Astrocyte (in vitro differentiated cells and primary cell): ENCODE results near the gene TANGO6. TPM values are rescaled to one million over a fixed set of nuclear protein-coding genes. Genes with fewer than 3 reads are reported as not detected.

Source experiments
- DNase-seq: peaks from one replicate; pipeline ENCODE4 v3.0.0-alpha.2; 2010; ENCODE audit warnings: low read depth
- FAIRE-seq: peaks from 2 replicates; lab custom pipeline; 2011; peaks lifted over from hg19 to GRCh38; lab: Jason Lieb, UNC
- H2AFZ ChIP-seq: 2 replicates; pipeline ENCODE4 v1.6.0; 2012; ENCODE audit warnings: low read depth, low read length, inconsistent platforms
- H3K27ac ChIP-seq: 2 replicates; pipeline ENCODE4 v1.5.1; 2011; ENCODE audit warnings: low read depth, low read length, inconsistent platforms
- H3K27me3 ChIP-seq: 2 replicates; pipeline ENCODE4 v1.6.0; 2011; ENCODE audit warnings: low read length, inconsistent platforms; ENCODE audit not compliant: insufficient read depth
- H3K36me3 ChIP-seq: 2 replicates; pipeline ENCODE4 v1.5.1; 2011; ENCODE audit warnings: low read length, inconsistent platforms; ENCODE audit not compliant: insufficient read depth
- H3K4me1 ChIP-seq: 2 replicates; pipeline ENCODE4 v1.5.1; 2011; ENCODE audit warnings: low read length, inconsistent platforms; ENCODE audit not compliant: insufficient read depth
- H3K4me2 ChIP-seq: 2 replicates; pipeline ENCODE4 v1.6.0; 2012; ENCODE audit warnings: low read length, inconsistent platforms
- H3K4me3 ChIP-seq: 2 replicates; pipeline ENCODE4 v1.5.1; 2011; ENCODE audit warnings: low read depth, mild to moderate bottlenecking, low read length, inconsistent platforms; ENCODE audit not compliant: insufficient read depth
- H3K79me2 ChIP-seq: 2 replicates; pipeline ENCODE4 v1.6.0; 2012; ENCODE audit warnings: mild to moderate bottlenecking, low read length, inconsistent platforms; ENCODE audit not compliant: insufficient read depth
- H3K9ac ChIP-seq: 2 replicates; pipeline ENCODE4 v1.6.0; 2012; ENCODE audit warnings: mild to moderate bottlenecking, low read length, inconsistent platforms
- H3K9me3 ChIP-seq: 2 replicates; pipeline ENCODE4 v1.5.1; 2012; ENCODE audit warnings: low read depth, mild to moderate bottlenecking, low read length, inconsistent platforms; ENCODE audit not compliant: insufficient read depth
- H4K20me1 ChIP-seq: 2 replicates; pipeline ENCODE4 v1.6.0; 2012; ENCODE audit warnings: low read length, inconsistent platforms; ENCODE audit not compliant: insufficient read depth
- H3K27ac Mint-ChIP-seq: one replicate; pipeline ENCODE4 v1.8.0; 2021; ENCODE audit warnings: mild to moderate bottlenecking, mixed read lengths; ENCODE audit not compliant: unreplicated experiment
- H3K27me3 Mint-ChIP-seq: one replicate; pipeline ENCODE4 v1.8.0; 2021; ENCODE audit warnings: low read depth, mixed read lengths; ENCODE audit not compliant: unreplicated experiment
- H3K36me3 Mint-ChIP-seq: one replicate; pipeline ENCODE4 v1.8.0; 2021; ENCODE audit warnings: low read depth, mixed read lengths; ENCODE audit not compliant: unreplicated experiment
- H3K4me1 Mint-ChIP-seq: one replicate; pipeline ENCODE4 v1.8.0; 2021; ENCODE audit warnings: low read depth, mixed read lengths; ENCODE audit not compliant: unreplicated experiment
- H3K4me3 Mint-ChIP-seq: one replicate; pipeline ENCODE4 v1.8.0; 2021; ENCODE audit warnings: mild to moderate bottlenecking, moderate library complexity, mixed read lengths; ENCODE audit not compliant: unreplicated experiment
- H3K9me3 Mint-ChIP-seq: one replicate; pipeline ENCODE4 v1.8.0; 2021; ENCODE audit warnings: mild to moderate bottlenecking, mixed read lengths; ENCODE audit not compliant: unreplicated experiment
- EZH2 ChIP-seq: IDR thresholded peaks from 2 replicates; pipeline ENCODE4 v1.6.1; 2012; ENCODE audit warnings: mild to moderate bottlenecking, low read length, inconsistent platforms; ENCODE audit not compliant: insufficient read depth
- total RNA-seq: library from RNA; stranded (reverse); gene quantifications from 2 replicates; pipeline ENCODE4 v1.2.1, GENCODE V29; 2021
- TF ChIP-seq, protein P1 (sequence below): IDR thresholded peaks from 2 replicates; pipeline ENCODE4 v1.5.1; 2011; ENCODE audit warnings: low read depth, mild to moderate bottlenecking, inconsistent platforms, low read length, moderate library complexity; ENCODE audit not compliant: insufficient read depth

TANGO6 gene
- total RNA-seq, 1 donor from 2014 or later, result 15.8 TPM

DNA sequence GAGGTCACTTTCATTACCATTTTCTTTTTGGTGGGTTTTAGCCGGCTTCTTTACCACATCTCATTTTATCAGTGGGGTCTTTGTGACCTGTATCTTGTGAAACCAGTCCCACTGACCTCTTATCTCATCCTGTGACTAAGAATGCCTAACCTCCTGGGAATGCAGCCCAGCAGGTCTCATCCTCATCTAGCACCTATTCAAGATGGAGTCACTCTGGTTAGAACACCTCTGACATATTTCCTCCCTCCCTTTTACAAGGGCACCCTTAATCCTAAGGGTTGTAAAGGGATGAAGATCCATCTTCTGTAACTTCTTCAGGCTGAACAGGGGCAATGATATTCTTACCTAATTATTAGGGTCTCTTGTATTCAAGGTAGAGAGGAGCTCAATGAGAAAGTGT is 154.2 kb downstream of the TANGO6 start:
- no peak for FAIRE-seq
- peaks cover 14% of the 10 kb centered on the region for H3K4me1 Mint-ChIP-seq
- TF ChIP-seq EZH2, result no peak
- TF ChIP-seq, protein P1, sequence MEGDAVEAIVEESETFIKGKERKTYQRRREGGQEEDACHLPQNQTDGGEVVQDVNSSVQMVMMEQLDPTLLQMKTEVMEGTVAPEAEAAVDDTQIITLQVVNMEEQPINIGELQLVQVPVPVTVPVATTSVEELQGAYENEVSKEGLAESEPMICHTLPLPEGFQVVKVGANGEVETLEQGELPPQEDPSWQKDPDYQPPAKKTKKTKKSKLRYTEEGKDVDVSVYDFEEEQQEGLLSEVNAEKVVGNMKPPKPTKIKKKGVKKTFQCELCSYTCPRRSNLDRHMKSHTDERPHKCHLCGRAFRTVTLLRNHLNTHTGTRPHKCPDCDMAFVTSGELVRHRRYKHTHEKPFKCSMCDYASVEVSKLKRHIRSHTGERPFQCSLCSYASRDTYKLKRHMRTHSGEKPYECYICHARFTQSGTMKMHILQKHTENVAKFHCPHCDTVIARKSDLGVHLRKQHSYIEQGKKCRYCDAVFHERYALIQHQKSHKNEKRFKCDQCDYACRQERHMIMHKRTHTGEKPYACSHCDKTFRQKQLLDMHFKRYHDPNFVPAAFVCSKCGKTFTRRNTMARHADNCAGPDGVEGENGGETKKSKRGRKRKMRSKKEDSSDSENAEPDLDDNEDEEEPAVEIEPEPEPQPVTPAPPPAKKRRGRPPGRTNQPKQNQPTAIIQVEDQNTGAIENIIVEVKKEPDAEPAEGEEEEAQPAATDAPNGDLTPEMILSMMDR, result no peak

DNA sequence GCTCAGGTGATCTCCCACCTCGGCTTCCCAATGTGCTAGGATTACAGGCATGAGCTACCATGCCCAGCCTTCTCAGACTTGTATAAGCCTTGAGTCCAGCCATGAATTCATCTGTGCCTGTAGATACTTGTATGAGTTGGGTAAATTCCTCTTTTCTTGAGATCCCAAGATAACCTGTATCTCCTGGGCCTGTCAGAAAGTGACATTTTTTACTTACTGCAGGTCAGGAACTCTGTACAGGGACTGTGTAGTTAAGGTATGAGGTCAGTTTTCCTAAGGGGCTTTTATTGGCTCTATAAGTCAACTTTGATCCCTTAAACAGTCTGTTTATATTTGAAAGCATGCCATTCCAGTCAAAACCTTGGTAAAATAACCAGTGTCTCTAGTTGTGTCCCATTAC is 155.8 kb downstream of the TANGO6 start:
- H3K4me3 Mint-ChIP-seq, result no peak overlapping the region
- TF ChIP-seq, protein P1, result no peak
- TF ChIP-seq EZH2, result no peak
- H3K9me3 Mint-ChIP-seq, result peaks cover 9% of the 10 kb centered on the region
- Histone ChIP-seq H3K27ac (no peak overlapping the region), H3K79me2 (no peaks in the 10 kb centered on the region), H2AFZ (no peak overlapping the region), H4K20me1 (no peaks in the 10 kb centered on the region), H3K4me2 (no peak overlapping the region), H3K4me1 (peaks cover 13% of the 10 kb centered on the region), H3K36me3 (peaks cover 3% of the 10 kb centered on the region), H3K9me3 (no peaks in the 10 kb centered on the region), H3K9ac (no peak overlapping the region), H3K27me3 (no peaks in the 10 kb centered on the region), H3K4me3 (no peak overlapping the region)
- DNase-seq (no peak), FAIRE-seq (no peak)
- peaks cover 12% of the 10 kb centered on the region for H3K36me3 Mint-ChIP-seq
- no peaks in the 10 kb centered on the region for H3K27me3 Mint-ChIP-seq
- H3K27ac Mint-ChIP-seq, result no peak overlapping the region
- peaks cover 7% of the 10 kb centered on the region for H3K4me1 Mint-ChIP-seq

More for the DNA sequence above, 154.2 kb downstream of the TANGO6 start:
- no peak overlapping the region for H3K4me3 ChIP-seq
- Mint-ChIP-seq H3K4me3 (no peak overlapping the region), H3K9me3 (peaks cover 3% of the 10 kb centered on the region), H3K27ac (no peak overlapping the region), H3K27me3 (no peaks in the 10 kb centered on the region), H3K36me3 (peaks cover 9% of the 10 kb centered on the region)
- H2AFZ ChIP-seq, result no peak overlapping the region
- H3K79me2 ChIP-seq, result no peaks in the 10 kb centered on the region
- no peaks in the 10 kb centered on the region for H3K9me3 ChIP-seq
- no peak for DNase-seq
- H3K4me1 ChIP-seq, result peaks cover 27% of the 10 kb centered on the region
- H3K27me3 ChIP-seq, result no peaks in the 10 kb centered on the region
- no peak overlapping the region for H3K27ac ChIP-seq
- no peaks in the 10 kb centered on the region for H3K36me3 ChIP-seq
- H4K20me1 ChIP-seq, result no peaks in the 10 kb centered on the region
- H3K4me2 ChIP-seq, result no peak overlapping the region
- H3K9ac ChIP-seq, result no peak overlapping the region

DNA sequence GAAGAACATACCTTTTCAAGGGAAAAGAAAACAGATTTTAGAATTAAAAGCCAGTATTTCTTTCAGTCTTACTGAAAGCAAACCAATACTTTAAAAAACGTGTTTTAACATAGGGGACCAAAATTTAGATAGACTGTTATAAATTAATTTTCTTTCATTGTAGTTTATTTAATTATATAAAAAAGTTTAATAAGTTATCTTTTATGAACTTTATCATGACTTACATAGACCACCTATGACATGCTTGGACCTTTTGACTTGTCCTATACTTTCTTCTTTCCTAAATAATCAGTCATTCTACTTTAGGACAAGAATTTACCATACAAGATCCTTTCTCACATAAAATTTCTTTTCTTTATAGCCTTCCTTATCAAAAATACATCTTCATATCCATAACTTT is 160.2 kb downstream of the TANGO6 start:
- Histone ChIP-seq H3K9me3 (no peaks in the 10 kb centered on the region), H3K9ac (no peak overlapping the region), H3K27ac (no peak overlapping the region), H3K4me1 (no peaks in the 10 kb centered on the region), H4K20me1 (no peaks in the 10 kb centered on the region), H3K4me2 (no peak overlapping the region), H3K79me2 (no peaks in the 10 kb centered on the region), H3K36me3 (peaks cover 3% of the 10 kb centered on the region), H3K4me3 (no peak overlapping the region), H2AFZ (no peak overlapping the region), H3K27me3 (no peaks in the 10 kb centered on the region)
- DNase-seq, result no peak
- H3K9me3 Mint-ChIP-seq, result peaks cover 9% of the 10 kb centered on the region
- no peak overlapping the region for H3K27ac Mint-ChIP-seq
- no peaks in the 10 kb centered on the region for H3K27me3 Mint-ChIP-seq
- H3K4me1 Mint-ChIP-seq, result no peaks in the 10 kb centered on the region
- no peak for TF ChIP-seq EZH2
- TF ChIP-seq, protein P1, result no peak
- no peak overlapping the region for H3K4me3 Mint-ChIP-seq
- FAIRE-seq, result no peak
- peaks cover 15% of the 10 kb centered on the region for H3K36me3 Mint-ChIP-seq
